Measurements from ENCODE around the gene GOLGA8H. TPM values are rescaled to one million over a fixed set of nuclear protein-coding genes. Genes with fewer than 3 reads are reported as not detected.

The GOLGA8H gene
- 0.97 and 1.0 TPM in 2 replicates for total RNA-seq

DNA sequence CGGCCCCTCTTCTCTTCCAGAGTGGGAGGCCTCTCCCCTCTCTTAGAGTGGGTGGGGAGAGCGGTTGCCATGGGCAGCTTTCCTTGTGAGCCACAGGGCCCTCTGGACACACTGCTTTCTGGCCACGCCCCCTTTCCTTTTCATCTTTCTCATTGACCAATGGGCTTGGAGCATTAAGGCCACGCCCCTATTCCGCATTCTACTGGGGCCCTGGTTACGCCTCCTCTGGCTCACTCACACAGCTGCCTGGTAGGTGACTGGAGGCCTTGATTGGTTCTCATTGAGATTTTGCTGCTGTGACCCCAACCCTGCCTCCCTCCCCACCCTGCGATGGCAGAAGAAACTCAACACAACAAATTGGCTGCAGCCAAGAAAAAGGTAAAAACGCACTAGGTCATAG, at the start of gene GOLGA8H:
Gene GOLGA8H (plus strand): TSS at position 233 of the 400 bp plus-strand sequence. CDS start 98 bp downstream, at position 331.

GRCh38 chr15:30625436-30626193, 21.8 kb downstream of the GOLGA8H start, which contains the start of gene ARHGAP11B:
TSS of gene ARHGAP11B (plus strand) at chr15:30626128.

Other genes starting within 250 kb of the GOLGA8H start
- gene CHRFAM7A, start 210.5 kb upstream of the GOLGA8H start, total RNA-seq: 1.6 and 2.1 TPM in 2 replicates
- gene GOLGA8R, start 189.8 kb upstream of the GOLGA8H start, total RNA-seq: 0.16 and 1.3 TPM in 2 replicates
- 0.32 and 0.76 TPM in 2 replicates for gene GOLGA8Q, start 52.0 kb upstream of the GOLGA8H start, total RNA-seq